CD4-positive, CD25-positive, alpha-beta regulatory T cell (primary cell): ENCODE data around the gene ZNF407. TPM values are rescaled to one million over a fixed set of nuclear protein-coding genes. Genes with fewer than 3 reads are reported as not detected.

Source experiments
- ATAC-seq, 2 donors: fragments of 150-1000 bp; cut with Tn5 transposase; one replicate each; pipeline ENCODE4 v1.10.0; 2021; ENCODE audit warnings: low read depth in 2 of 2, moderate number of reproducible peaks in 2 of 2, moderate library complexity in 1 of 2
- DNase-seq, 3 donors: peaks; one replicate each; pipeline versions ENCODE4 v3.0.0 to v3.0.0-alpha.2; 2012 to 2022; ENCODE audit warnings: mixed read lengths in 1 of 3
- H3K27ac ChIP-seq: one replicate; pipeline ENCODE4 v1.7.0; 2013; ENCODE audit warnings: mild to moderate bottlenecking, low read length; ENCODE audit not compliant: insufficient read depth, poor library complexity, severe bottlenecking
- H3K27me3 ChIP-seq: one replicate; pipeline ENCODE4 v1.7.0; 2013; ENCODE audit warnings: low read length; ENCODE audit not compliant: control insufficient read depth, insufficient read depth
- H3K36me3 ChIP-seq: one replicate; pipeline ENCODE4 v1.7.0; 2013; ENCODE audit warnings: mild to moderate bottlenecking, low read length, moderate library complexity; ENCODE audit not compliant: control insufficient read depth, insufficient read depth
- H3K4me1 ChIP-seq: 2 replicates; pipeline ENCODE4 v1.7.0; 2013; ENCODE audit warnings: mild to moderate bottlenecking, low read length; ENCODE audit not compliant: insufficient read depth, control insufficient read depth, poor library complexity, severe bottlenecking
- H3K4me3 ChIP-seq: one replicate; pipeline ENCODE4 v1.7.0; 2013; ENCODE audit warnings: low read depth, mild to moderate bottlenecking, low read length, moderate library complexity
- H3K9me3 ChIP-seq, 2 experiments: 1 replicate in 1 of 2; 2 replicates in 1 of 2; pipeline ENCODE4 v1.7.0; 2013; ENCODE audit warnings: low read length in 2 of 2, mild to moderate bottlenecking in 1 of 2, moderate library complexity in 1 of 2; ENCODE audit not compliant: control insufficient read depth in 2 of 2
- H3K27ac Mint-ChIP-seq, 3 donors: one replicate each; pipeline ENCODE4 v1.8.0; 2020 to 2022; ENCODE audit warnings: mild to moderate bottlenecking in 3 of 3, mixed read lengths in 3 of 3, moderate library complexity in 2 of 3
- H3K27me3 Mint-ChIP-seq: one replicate; pipeline ENCODE4 v1.8.0; 2022; ENCODE audit warnings: mild to moderate bottlenecking, mixed read lengths
- H3K36me3 Mint-ChIP-seq: one replicate; pipeline ENCODE4 v1.8.0; 2020; ENCODE audit warnings: mixed read lengths
- H3K4me1 Mint-ChIP-seq, 4 donors: one replicate each; pipeline ENCODE4 v1.8.0; 2020 to 2022; ENCODE audit warnings: mixed read lengths in 4 of 4, mild to moderate bottlenecking in 1 of 4
- H3K4me3 Mint-ChIP-seq, 4 donors: one replicate each; pipeline ENCODE4 v1.8.0; 2020 to 2022; ENCODE audit warnings: mild to moderate bottlenecking in 4 of 4, mixed read lengths in 4 of 4, moderate library complexity in 3 of 4
- H3K9me3 Mint-ChIP-seq, 7 donors: one replicate each; pipeline ENCODE4 v1.8.0; 2020 to 2022; ENCODE audit warnings: mixed read lengths in 7 of 7, mild to moderate bottlenecking in 3 of 7, moderate library complexity in 2 of 7
- polyA plus RNA-seq, 4 donors: library from polyadenylated mRNA; unstranded; fragments of 300-500 nt; fragmentation: Illumina TruSeq; gene quantifications; one replicate each; pipeline ENCODE4 v1.2.3, GENCODE V29; 2021
- total RNA-seq: library from RNA; stranded (reverse); gene quantifications from one replicate; pipeline ENCODE4 v1.2.3, GENCODE V29; 2022

Gene ZNF407
- total and polyA plus RNA-seq, 5 donors from 2014 or later = 2.0 to 34.0 (median 3.8) TPM

DNA sequence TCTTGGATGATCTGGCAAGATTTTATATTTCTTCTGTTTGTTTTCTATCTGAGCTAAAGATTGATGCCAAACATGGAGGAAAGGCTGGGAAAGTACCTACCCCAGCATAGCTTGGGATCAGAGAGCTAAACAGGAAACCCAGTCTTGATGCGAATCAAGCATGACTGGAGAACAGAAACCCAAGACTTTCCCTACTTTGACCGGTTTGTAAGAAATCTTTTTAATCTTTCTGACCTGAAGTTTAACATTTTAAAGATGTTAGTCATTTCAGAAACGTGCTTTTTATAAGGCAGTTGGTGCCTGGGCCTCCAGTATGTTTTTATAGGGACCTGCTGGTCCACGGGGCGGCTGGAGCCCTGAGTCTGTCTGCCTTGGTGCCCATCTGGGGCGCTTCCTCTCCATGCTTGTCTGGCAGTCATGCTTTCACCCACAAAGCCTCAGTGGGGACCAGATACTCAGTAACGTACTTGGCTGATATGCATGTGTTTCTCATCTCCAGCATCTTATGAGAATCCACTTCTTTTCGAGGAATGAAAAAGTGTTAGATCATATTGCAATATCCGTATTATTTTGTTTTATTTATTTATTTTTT, 344.7 kb downstream of the ZNF407 start:
- peak; percentile 50 to 67 for ATAC-seq
- H3K4me1 ChIP-seq = peaks cover 11% of the 10 kb centered on the region
- no peaks in the 10 kb centered on the region for H3K27me3 Mint-ChIP-seq
- peak overlapping the region; percentile 56 for H3K4me3 ChIP-seq
- no peak overlapping the region for H3K27ac ChIP-seq
- no peaks in the 10 kb centered on the region for H3K9me3 ChIP-seq
- no peaks in the 10 kb centered on the region for H3K9me3 Mint-ChIP-seq
- H3K36me3 Mint-ChIP-seq = peaks cover 5% of the 10 kb centered on the region
- peak in 2 of 3 donors; percentile 16 to 25 for DNase-seq
- H3K4me3 Mint-ChIP-seq = peak overlapping the region in 1 of 4 donors; percentile 66
- peaks cover 0 to 21% (median 15%) of the 10 kb centered on the region in 4 donors for H3K4me1 Mint-ChIP-seq
- H3K36me3 ChIP-seq = no peaks in the 10 kb centered on the region
- H3K27me3 ChIP-seq = no peaks in the 10 kb centered on the region
- H3K27ac Mint-ChIP-seq = no peak overlapping the region

DNA sequence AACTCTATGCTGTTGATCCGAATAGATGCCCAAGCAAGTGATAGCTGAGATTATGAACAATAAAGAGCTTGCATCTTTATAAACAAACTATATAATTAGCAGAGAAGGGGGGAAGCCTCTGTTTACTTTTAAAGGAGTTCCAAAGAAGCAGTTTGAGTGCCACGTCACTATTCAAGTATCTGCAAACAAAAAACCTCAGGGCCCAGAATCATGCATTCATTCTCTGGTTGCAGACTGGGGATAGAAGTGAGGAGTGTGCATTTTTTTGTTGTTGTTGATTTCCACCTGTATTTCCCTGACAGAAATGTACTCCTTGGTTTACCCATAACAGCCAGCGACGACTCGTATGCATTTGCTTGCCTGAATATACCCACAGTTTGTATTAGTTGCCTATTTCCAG, 347.0 kb downstream of the ZNF407 start:
- DNase-seq (no peak), ATAC-seq (no peak)
- Mint-ChIP-seq H3K4me3 (no peak overlapping the region), H3K36me3 (peaks cover 5% of the 10 kb centered on the region), H3K9me3 (no peaks in the 10 kb centered on the region), H3K27ac (no peak overlapping the region), H3K4me1 (peaks cover 0 to 26% (median 20%) of the 10 kb centered on the region in 4 donors), H3K27me3 (no peaks in the 10 kb centered on the region)
- Histone ChIP-seq H3K9me3 (no peaks in the 10 kb centered on the region), H3K36me3 (no peaks in the 10 kb centered on the region), H3K4me1 (peaks cover 11% of the 10 kb centered on the region), H3K4me3 (no peak overlapping the region), H3K27ac (no peak overlapping the region), H3K27me3 (no peaks in the 10 kb centered on the region)

DNA sequence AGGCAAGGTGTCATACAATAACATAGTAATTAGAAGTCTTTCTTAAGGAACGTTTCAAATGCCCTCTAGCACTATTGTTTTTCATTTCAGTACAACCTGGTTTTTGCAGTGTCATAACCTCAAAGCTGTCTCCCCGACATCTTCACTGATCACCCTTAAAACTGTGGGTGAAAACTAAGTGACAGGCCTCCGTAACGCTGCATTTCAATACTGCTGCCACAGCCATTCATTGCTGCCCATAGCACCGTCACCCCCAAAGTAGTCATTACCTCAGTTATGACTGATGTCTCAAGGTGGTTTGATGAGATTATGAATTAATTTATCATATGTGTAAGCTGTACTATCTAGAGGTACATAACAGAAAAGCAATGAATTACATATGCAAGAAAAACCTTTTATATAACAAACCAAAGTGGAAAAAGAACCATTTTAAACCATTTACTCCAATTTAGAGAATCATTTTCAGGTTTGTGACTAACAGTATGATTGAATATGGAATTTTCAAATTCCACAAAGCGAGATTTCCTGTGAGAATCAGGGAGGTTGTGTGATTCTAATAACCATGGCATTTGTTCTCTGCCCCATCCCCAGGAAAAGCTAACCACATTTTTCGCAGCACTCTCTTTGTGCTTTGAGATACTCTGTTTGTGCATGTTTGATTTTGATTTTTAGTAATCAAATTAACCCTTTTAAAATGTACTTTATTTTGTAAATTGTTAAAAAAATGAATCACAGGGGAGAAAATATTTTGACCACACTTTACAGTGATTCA, 348.3 kb downstream of the ZNF407 start:
- Histone ChIP-seq H3K36me3 (no peaks in the 10 kb centered on the region), H3K27me3 (no peaks in the 10 kb centered on the region), H3K9me3 (no peaks in the 10 kb centered on the region), H3K27ac (no peak overlapping the region), H3K4me3 (no peak overlapping the region), H3K4me1 (peaks cover 24% of the 10 kb centered on the region)
- ATAC-seq (no peak), DNase-seq (no peak)
- H3K4me1 Mint-ChIP-seq = peaks cover 9 to 34% (median 32%) of the 10 kb centered on the region in 4 donors
- H3K27me3 Mint-ChIP-seq = no peaks in the 10 kb centered on the region
- no peak overlapping the region for H3K27ac Mint-ChIP-seq
- H3K4me3 Mint-ChIP-seq = no peak overlapping the region
- no peaks in the 10 kb centered on the region for H3K9me3 Mint-ChIP-seq
- H3K36me3 Mint-ChIP-seq = no peaks in the 10 kb centered on the region

DNA sequence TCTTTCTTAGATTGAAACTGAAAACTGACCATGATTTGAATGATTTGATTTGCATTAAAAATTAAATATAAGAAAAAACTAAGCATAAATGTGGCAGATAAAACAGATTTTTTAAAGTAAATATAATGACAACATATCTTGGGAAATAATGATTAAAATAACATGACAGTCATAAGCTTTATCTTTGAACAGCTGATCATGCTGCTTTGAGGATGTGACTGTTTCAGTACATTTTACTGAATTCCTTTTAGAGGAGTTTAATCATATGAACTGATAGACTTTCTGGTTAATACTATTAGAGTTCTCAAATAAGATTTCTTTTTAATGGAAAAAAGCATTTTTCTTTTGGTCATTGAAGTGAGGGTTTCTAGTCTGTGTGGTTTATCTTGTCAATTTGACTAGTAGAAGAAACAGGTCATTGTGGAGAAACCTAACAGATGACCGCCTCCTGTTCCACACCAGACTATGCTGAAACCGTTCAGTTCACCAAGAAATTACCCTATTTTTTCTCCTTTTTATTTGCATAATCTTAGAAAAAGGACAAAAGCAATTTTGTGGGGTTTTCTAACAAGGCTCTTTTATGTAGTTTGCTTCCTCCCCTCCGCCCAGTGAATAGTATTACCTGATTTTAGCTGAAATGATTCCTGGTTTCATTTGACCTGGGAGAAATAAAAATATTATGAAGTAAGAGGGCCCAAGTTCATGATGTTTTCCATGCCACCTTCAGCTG, 349.1 kb downstream of the ZNF407 start:
- Histone ChIP-seq H3K4me1 (peaks cover 29% of the 10 kb centered on the region), H3K27me3 (no peaks in the 10 kb centered on the region), H3K9me3 (no peaks in the 10 kb centered on the region), H3K4me3 (no peak overlapping the region), H3K36me3 (no peaks in the 10 kb centered on the region), H3K27ac (no peak overlapping the region)
- Mint-ChIP-seq H3K4me1 (peaks cover 14 to 37% (median 33%) of the 10 kb centered on the region in 4 donors), H3K9me3 (no peaks in the 10 kb centered on the region), H3K27ac (no peak overlapping the region), H3K27me3 (no peaks in the 10 kb centered on the region), H3K36me3 (no peaks in the 10 kb centered on the region), H3K4me3 (no peak overlapping the region)
- DNase-seq (no peak), ATAC-seq (no peak)

DNA sequence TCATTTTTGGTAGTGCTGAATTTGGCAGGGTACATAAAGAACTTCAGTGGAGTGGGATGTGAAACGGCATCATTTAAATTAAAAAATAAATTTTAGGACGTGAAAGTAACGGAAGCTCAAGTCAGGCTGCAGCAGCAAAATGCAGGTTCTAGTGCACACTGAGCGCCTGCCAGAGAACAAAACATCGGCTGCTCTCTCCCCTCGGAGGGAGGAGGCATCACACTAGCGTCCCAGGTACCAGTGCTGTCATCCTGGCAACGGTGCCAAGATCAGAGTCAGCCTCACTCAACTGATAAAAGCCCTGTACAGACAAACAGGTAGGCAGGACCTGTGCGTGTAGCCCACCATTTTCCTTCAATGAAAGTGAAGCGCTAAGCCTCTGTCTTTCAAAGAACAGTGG, 349.7 kb downstream of the ZNF407 start:
- Histone ChIP-seq H3K36me3 (no peaks in the 10 kb centered on the region), H3K27ac (no peak overlapping the region), H3K9me3 (no peaks in the 10 kb centered on the region), H3K27me3 (no peaks in the 10 kb centered on the region), H3K4me3 (no peak overlapping the region), H3K4me1 (peaks cover 23% of the 10 kb centered on the region)
- ATAC-seq (no peak), DNase-seq (no peak)
- Mint-ChIP-seq H3K9me3 (no peaks in the 10 kb centered on the region), H3K4me1 (peaks cover 14 to 32% (median 28%) of the 10 kb centered on the region in 4 donors), H3K27ac (no peak overlapping the region), H3K36me3 (no peaks in the 10 kb centered on the region), H3K27me3 (no peaks in the 10 kb centered on the region), H3K4me3 (no peak overlapping the region)

DNA sequence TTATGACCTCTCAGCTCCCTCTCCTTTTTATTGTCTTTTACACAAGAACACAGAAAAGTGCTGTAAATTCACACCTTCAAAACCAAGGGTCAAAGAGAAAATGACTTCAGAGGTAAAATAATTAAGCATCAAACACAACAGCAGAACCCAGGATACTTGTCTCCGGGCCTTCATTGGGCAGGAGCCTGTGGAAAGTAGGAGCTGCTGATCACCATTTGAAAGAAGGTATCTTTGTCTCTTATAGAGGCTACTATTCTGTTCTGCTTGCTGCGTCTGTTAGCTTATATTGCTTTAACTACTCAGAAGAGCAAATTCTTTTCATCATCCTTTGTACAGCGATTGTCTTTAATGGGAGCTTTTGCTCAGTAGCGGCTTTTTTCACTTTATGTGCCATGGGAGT, 350.2 kb downstream of the ZNF407 start:
- Histone ChIP-seq H3K4me3 (no peak overlapping the region), H3K27me3 (no peaks in the 10 kb centered on the region), H3K9me3 (no peaks in the 10 kb centered on the region), H3K4me1 (peaks cover 18% of the 10 kb centered on the region), H3K27ac (no peak overlapping the region), H3K36me3 (no peaks in the 10 kb centered on the region)
- no peaks in the 10 kb centered on the region for H3K9me3 Mint-ChIP-seq
- ATAC-seq (no peak), DNase-seq (no peak)
- H3K36me3 Mint-ChIP-seq = peaks cover 4% of the 10 kb centered on the region
- H3K27me3 Mint-ChIP-seq = no peaks in the 10 kb centered on the region
- H3K4me1 Mint-ChIP-seq = peaks cover 14 to 30% (median 27%) of the 10 kb centered on the region in 4 donors
- H3K27ac Mint-ChIP-seq = peak overlapping the region in 1 of 3 donors; percentile 85
- H3K4me3 Mint-ChIP-seq = no peak overlapping the region

DNA sequence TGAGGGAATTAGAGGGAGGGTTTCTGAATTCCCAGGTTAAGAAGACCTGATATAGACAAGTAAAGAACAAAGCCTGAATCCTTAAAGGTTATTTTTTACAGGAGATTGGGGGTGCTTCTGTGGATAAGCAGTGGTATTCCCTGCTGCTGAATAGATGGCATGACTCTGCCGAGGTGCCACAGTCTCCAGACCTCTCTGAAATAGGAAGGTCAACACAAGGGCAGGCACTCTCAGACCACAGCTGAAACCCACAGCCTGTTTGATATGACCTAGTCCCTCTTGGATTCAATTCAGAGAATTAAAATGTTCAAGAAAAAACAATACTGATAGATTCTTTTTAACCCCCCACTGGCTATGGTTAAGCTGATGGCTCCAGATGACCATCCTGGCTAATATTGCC, 351.9 kb downstream of the ZNF407 start:
- Mint-ChIP-seq H3K4me1 (peaks cover 14 to 28% (median 27%) of the 10 kb centered on the region in 4 donors), H3K9me3 (no peaks in the 10 kb centered on the region), H3K27ac (peak overlapping the region; percentile 38 to 91 (median 87)), H3K36me3 (peaks cover 5% of the 10 kb centered on the region), H3K27me3 (no peaks in the 10 kb centered on the region), H3K4me3 (peak overlapping the region in 1 of 4 donors; percentile 52)
- H3K27me3 ChIP-seq = no peaks in the 10 kb centered on the region
- no peaks in the 10 kb centered on the region for H3K36me3 ChIP-seq
- no peaks in the 10 kb centered on the region for H3K9me3 ChIP-seq
- no peak for DNase-seq
- H3K4me1 ChIP-seq = peaks cover 18% of the 10 kb centered on the region
- H3K27ac ChIP-seq = no peak overlapping the region
- no peak overlapping the region for H3K4me3 ChIP-seq
- no peak for ATAC-seq
